Stimulated activated naive B cell treated with anti-CD40 and anti-IgM and Interleukin-4, amounts not matched to agents 10 μg/mL and 1 μg/mL and 100 μg/mL, for 72 hours (primary cell): ENCODE measurements around the gene OTOP3.
A peak's percentile ranks its signal among the peaks of the same experiment; 100 is the strongest.

Experiments used
- ATAC-seq, 2 donors: fragments of 150-1000 bp; cut with Tn5 transposase; replicated peaks; 2 replicates each; pipeline ENCODE4 v1.10.0; 2021; ENCODE audit warnings: moderate library complexity in 1 of 2
- DNase-seq: peaks from one replicate; pipeline ENCODE4 v3.0.0; 2021
- H3K27ac Mint-ChIP-seq: one replicate; pipeline ENCODE4 v1.8.0; 2022; ENCODE audit warnings: mild to moderate bottlenecking, mixed read lengths
- H3K27me3 Mint-ChIP-seq, 2 donors: one replicate each; pipeline ENCODE4 v1.8.0; 2022; ENCODE audit warnings: mixed read lengths in 2 of 2
- H3K36me3 Mint-ChIP-seq, 2 donors: one replicate each; pipeline ENCODE4 v1.8.0; 2022; ENCODE audit warnings: mixed read lengths in 2 of 2, mild to moderate bottlenecking in 1 of 2
- H3K4me1 Mint-ChIP-seq, 2 donors: one replicate each; pipeline ENCODE4 v1.8.0; 2022; ENCODE audit warnings: mixed read lengths in 2 of 2, mild to moderate bottlenecking in 1 of 2
- H3K4me3 Mint-ChIP-seq, 2 donors: one replicate each; pipeline ENCODE4 v1.8.0; 2022; ENCODE audit warnings: mild to moderate bottlenecking in 2 of 2, mixed read lengths in 2 of 2, moderate library complexity in 1 of 2
- H3K9me3 Mint-ChIP-seq, 2 donors: one replicate each; pipeline ENCODE4 v1.8.0; 2022; ENCODE audit warnings: mixed read lengths in 2 of 2, mild to moderate bottlenecking in 1 of 2

OTOP3 gene

GRCh38 chr17:74922172-74922571 is 13.5 kb upstream of the OTOP3 start:
- Mint-ChIP-seq H3K4me1 (peaks cover 12 to 26% of the 10 kb centered on the region in 2 donors), H3K4me3 (no peak overlapping the region), H3K36me3 (no peaks in the 10 kb centered on the region), H3K27ac (no peak overlapping the region), H3K9me3 (no peaks in the 10 kb centered on the region), H3K27me3 (peaks cover 58 to 75% of the 10 kb centered on the region in 2 donors)
- ATAC-seq (no peak), DNase-seq (no peak)

GRCh38 chr17:74922694-74923537 is 12.8 kb upstream of the OTOP3 start, which contains the start of gene USH1G:
Gene USH1G (minus strand): TSS chr17:74923255. CDS start chr17:74923073, 182 bp downstream.
- Mint-ChIP-seq H3K27ac (peak within 1 kb of the TSS; percentile 22), H3K36me3 (no peaks in the 10 kb centered on the region), H3K4me3 (peak within 1 kb of the TSS; percentile 55 to 63), H3K27me3 (peaks cover 64 to 75% of the 10 kb centered on the region in 2 donors), H3K9me3 (no peaks in the 10 kb centered on the region), H3K4me1 (peaks cover 12 to 26% of the 10 kb centered on the region in 2 donors)
- DNase-seq = no peak
- peak; percentile 50 to 53 for ATAC-seq

- peaks cover 65 to 75% of the 10 kb centered on the region in 2 donors for H3K27me3 Mint-ChIP-seq
- H3K4me3 Mint-ChIP-seq = peak overlapping the region in 1 of 2 donors; percentile 14
- H3K36me3 Mint-ChIP-seq = no peaks in the 10 kb centered on the region
- ATAC-seq (peak; percentile 63 to 67), DNase-seq (peak; percentile 44)
- H3K27ac Mint-ChIP-seq = no peak overlapping the region
- H3K9me3 Mint-ChIP-seq = no peaks in the 10 kb centered on the region
- peaks cover 12 to 26% of the 10 kb centered on the region in 2 donors for H3K4me1 Mint-ChIP-seq
Observed at GRCh38 chr17:74923538-74924249, 12.0 kb upstream of the OTOP3 start.

- Mint-ChIP-seq H3K4me3 (peak within 1 kb of the TSS; percentile 52 to 60), H3K4me1 (peaks cover 12 to 26% of the 10 kb centered on the region in 2 donors), H3K27me3 (peaks cover 67 to 78% of the 10 kb centered on the region in 2 donors), H3K36me3 (no peaks in the 10 kb centered on the region), H3K9me3 (no peaks in the 10 kb centered on the region), H3K27ac (peak within 1 kb of the TSS; percentile 65)
- DNase-seq (no peak), ATAC-seq (no peak)
Observed at GRCh38 chr17:74924250-74924948, 11.3 kb upstream of the OTOP3 start, which contains the start of gene OTOP2. Gene OTOP2 (plus strand): TSS chr17:74924273. CDS start chr17:74924633, 360 bp downstream.

- Mint-ChIP-seq H3K27ac (no peak overlapping the region), H3K4me1 (peaks cover 12 to 26% of the 10 kb centered on the region in 2 donors), H3K36me3 (no peaks in the 10 kb centered on the region), H3K4me3 (no peak overlapping the region), H3K9me3 (no peaks in the 10 kb centered on the region), H3K27me3 (peaks cover 70 to 83% of the 10 kb centered on the region in 2 donors)
- ATAC-seq (no peak), DNase-seq (no peak)
Observed at GRCh38 chr17:74925242-74925641, 10.5 kb upstream of the OTOP3 start.

GRCh38 chr17:74928786-74929185 is 6.9 kb upstream of the OTOP3 start:
- no peak for ATAC-seq
- H3K27me3 Mint-ChIP-seq = peaks cover 73 to 93% of the 10 kb centered on the region in 2 donors
- no peak overlapping the region for H3K27ac Mint-ChIP-seq
- DNase-seq = no peak
- H3K9me3 Mint-ChIP-seq = no peaks in the 10 kb centered on the region
- no peak overlapping the region for H3K4me3 Mint-ChIP-seq
- H3K36me3 Mint-ChIP-seq = peaks cover 0 to 1% of the 10 kb centered on the region in 2 donors
- peaks cover 10 to 16% of the 10 kb centered on the region in 2 donors for H3K4me1 Mint-ChIP-seq

GRCh38 chr17:74930535-74931036 is 5.1 kb upstream of the OTOP3 start:
- no peak overlapping the region for H3K4me3 Mint-ChIP-seq

GRCh38 chr17:74935048-74935447 is 650 bp upstream of the OTOP3 start:
- Mint-ChIP-seq H3K9me3 (no peaks in the 10 kb centered on the region), H3K27ac (no peak overlapping the region), H3K27me3 (peaks cover 75 to 87% of the 10 kb centered on the region in 2 donors), H3K4me1 (peaks cover 5 to 6% of the 10 kb centered on the region in 2 donors), H3K36me3 (peaks cover 0 to 4% of the 10 kb centered on the region in 2 donors), H3K4me3 (no peak overlapping the region)
- DNase-seq = no peak
- ATAC-seq = no peak

More at GRCh38 chr17:74930535-74931036, 5.1 kb upstream of the OTOP3 start:
- ATAC-seq = no peak
- Mint-ChIP-seq H3K9me3 (no peaks in the 10 kb centered on the region), H3K27ac (no peak overlapping the region), H3K36me3 (peaks cover 0 to 1% of the 10 kb centered on the region in 2 donors), H3K4me1 (peaks cover 5 to 6% of the 10 kb centered on the region in 2 donors), H3K27me3 (peaks cover 70 to 90% of the 10 kb centered on the region in 2 donors)
- DNase-seq = no peak

GRCh38 chr17:74936470-74936799 is 737 bp downstream of the OTOP3 start:
- Mint-ChIP-seq H3K36me3 (peaks cover 0 to 3% of the 10 kb centered on the region in 2 donors), H3K4me3 (no peak overlapping the region), H3K4me1 (peaks cover under 1 to 3% of the 10 kb centered on the region in 2 donors), H3K9me3 (no peaks in the 10 kb centered on the region), H3K27me3 (peaks cover 67 to 78% of the 10 kb centered on the region in 2 donors), H3K27ac (no peak overlapping the region)
- no peak for ATAC-seq
- no peak for DNase-seq

GRCh38 chr17:74937064-74938051 is 1.7 kb downstream of the OTOP3 start:
- ATAC-seq (no peak), DNase-seq (no peak)
- peaks cover 0 to 3% of the 10 kb centered on the region in 2 donors for H3K36me3 Mint-ChIP-seq
- no peak overlapping the region for H3K27ac Mint-ChIP-seq
- H3K9me3 Mint-ChIP-seq = no peaks in the 10 kb centered on the region
- H3K27me3 Mint-ChIP-seq = peaks cover 68 to 77% of the 10 kb centered on the region in 2 donors
- H3K4me1 Mint-ChIP-seq = peaks cover 0 to 3% of the 10 kb centered on the region in 2 donors
- H3K4me3 Mint-ChIP-seq = no peak overlapping the region

- DNase-seq = no peak
- Mint-ChIP-seq H3K4me1 (peaks cover 0 to 3% of the 10 kb centered on the region in 2 donors), H3K27ac (no peak overlapping the region), H3K4me3 (no peak overlapping the region), H3K27me3 (peaks cover 65 to 73% of the 10 kb centered on the region in 2 donors), H3K36me3 (peaks cover 0 to 3% of the 10 kb centered on the region in 2 donors), H3K9me3 (no peaks in the 10 kb centered on the region)
- ATAC-seq = no peak
Observed at GRCh38 chr17:74938194-74938950, 2.7 kb downstream of the OTOP3 start.

GRCh38 chr17:74939534-74939933 is 3.8 kb downstream of the OTOP3 start:
- peaks cover 0 to 3% of the 10 kb centered on the region in 2 donors for H3K36me3 Mint-ChIP-seq
- H3K27ac Mint-ChIP-seq = no peak overlapping the region
- no peak for DNase-seq
- ATAC-seq = no peak
- H3K4me3 Mint-ChIP-seq = no peak overlapping the region
- peaks cover 0 to 3% of the 10 kb centered on the region in 2 donors for H3K4me1 Mint-ChIP-seq
- peaks cover 61 to 69% of the 10 kb centered on the region in 2 donors for H3K27me3 Mint-ChIP-seq
- no peaks in the 10 kb centered on the region for H3K9me3 Mint-ChIP-seq
